Fibroblast of lung (primary cell): Measurements from ENCODE around the gene BUD31.

ENCODE experiments used
- EZH2 ChIP-seq: IDR thresholded peaks from 2 replicates; pipeline ENCODE4 v1.5.1; 2012; ENCODE audit warnings: low read length, control low read depth, mild to moderate bottlenecking; ENCODE audit errors: missing control alignments
- TF ChIP-seq, protein P1 (sequence below), 2 donors: IDR thresholded peaks in 1 of 2; conservative IDR thresholded peaks in 1 of 2; 1 replicate in 1 of 2; 2 replicates in 1 of 2; pipeline ENCODE4 v1.5.1; 2011 to 2012; ENCODE audit warnings: low read length in 2 of 2, control low read depth in 1 of 2, inconsistent platforms in 1 of 2, low read depth in 1 of 2, mild to moderate bottlenecking in 1 of 2

- TF ChIP-seq, protein P1, sequence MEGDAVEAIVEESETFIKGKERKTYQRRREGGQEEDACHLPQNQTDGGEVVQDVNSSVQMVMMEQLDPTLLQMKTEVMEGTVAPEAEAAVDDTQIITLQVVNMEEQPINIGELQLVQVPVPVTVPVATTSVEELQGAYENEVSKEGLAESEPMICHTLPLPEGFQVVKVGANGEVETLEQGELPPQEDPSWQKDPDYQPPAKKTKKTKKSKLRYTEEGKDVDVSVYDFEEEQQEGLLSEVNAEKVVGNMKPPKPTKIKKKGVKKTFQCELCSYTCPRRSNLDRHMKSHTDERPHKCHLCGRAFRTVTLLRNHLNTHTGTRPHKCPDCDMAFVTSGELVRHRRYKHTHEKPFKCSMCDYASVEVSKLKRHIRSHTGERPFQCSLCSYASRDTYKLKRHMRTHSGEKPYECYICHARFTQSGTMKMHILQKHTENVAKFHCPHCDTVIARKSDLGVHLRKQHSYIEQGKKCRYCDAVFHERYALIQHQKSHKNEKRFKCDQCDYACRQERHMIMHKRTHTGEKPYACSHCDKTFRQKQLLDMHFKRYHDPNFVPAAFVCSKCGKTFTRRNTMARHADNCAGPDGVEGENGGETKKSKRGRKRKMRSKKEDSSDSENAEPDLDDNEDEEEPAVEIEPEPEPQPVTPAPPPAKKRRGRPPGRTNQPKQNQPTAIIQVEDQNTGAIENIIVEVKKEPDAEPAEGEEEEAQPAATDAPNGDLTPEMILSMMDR (conservative IDR thresholded peaks at IDR 0.05 in 1 of 2, IDR thresholded peaks at IDR 0.05 in 1 of 2; ENCODE audit: low read depth in 1 of 2, low read length in 2 of 2), result no peak
- no peak for TF ChIP-seq EZH2
Observed at GRCh38 chr7:99371376-99371920, 37.3 kb upstream of the BUD31 start.
